ENCODE data around the gene PHOX2B. TPM values are rescaled to one million over a fixed set of nuclear protein-coding genes. Genes with fewer than 3 reads are reported as not detected.

Gene PHOX2B
- total and polyA plus RNA-seq, 4 donors: not detected

DNA sequence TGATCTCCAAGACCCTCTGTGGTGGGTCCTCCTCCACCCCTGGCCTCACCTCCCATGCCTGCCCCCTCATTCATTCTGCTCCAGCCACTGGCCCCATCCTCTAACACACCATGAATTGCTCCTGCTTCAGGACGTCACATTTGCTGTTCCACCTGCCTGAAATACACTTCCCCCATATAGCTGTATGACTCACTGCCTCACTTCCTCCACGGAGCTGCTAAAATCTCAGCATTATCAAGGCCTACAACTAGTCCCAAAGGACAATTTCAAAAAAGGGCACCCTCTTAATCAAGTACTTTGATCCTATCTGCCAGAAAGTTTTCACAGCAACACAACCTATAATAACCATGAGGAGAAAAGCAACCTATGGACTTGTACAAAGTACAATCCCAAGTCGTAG lies 43.6 kb upstream of the PHOX2B start:
- 44% methylated on average over 3 of the region's 3 CpGs for WGBS
- no peak overlapping the region for H3K27ac ChIP-seq (ENCODE audit: low read depth in 1 of 2, low read length in 2 of 2)

DNA sequence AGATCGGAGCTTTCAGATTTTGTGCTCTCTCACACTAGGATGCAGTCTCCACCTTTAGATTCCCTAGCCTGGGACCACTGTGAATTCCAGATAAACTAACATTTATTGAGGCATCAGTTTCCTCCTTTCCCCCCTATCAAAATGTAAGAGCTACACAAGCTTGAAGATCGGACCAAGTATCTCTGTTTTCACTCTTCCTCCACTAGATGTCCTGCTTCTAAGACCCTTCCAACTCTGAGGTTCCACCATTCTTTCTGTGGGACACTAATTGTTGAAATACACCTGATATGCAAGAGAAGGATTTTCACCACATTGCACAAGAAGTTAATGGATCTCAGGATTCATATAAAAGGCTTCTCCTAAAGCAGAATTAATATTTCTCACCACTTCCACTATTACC lies 43.0 kb upstream of the PHOX2B start:
- peaks cover 0 to 7% (median 0%) of the 10 kb centered on the region in 4 donors for H3K27me3 ChIP-seq (ENCODE audit: control insufficient read depth in 4 of 4, insufficient read depth in 4 of 4, low read length in 3 of 4)
- no peaks in the 10 kb centered on the region for H3K9me3 ChIP-seq (ENCODE audit: control insufficient read depth in 4 of 4, low read length in 3 of 4)
- H3K36me3 ChIP-seq (ENCODE audit: control insufficient read depth in 4 of 4, insufficient read depth in 3 of 4, low read depth in 1 of 4, low read length in 3 of 4): no peaks in the 10 kb centered on the region
- H3K27ac ChIP-seq (ENCODE audit: low read depth in 1 of 2, low read length in 2 of 2): no peak overlapping the region
- WGBS: 66% methylated on average over 2 of the region's 2 CpGs
- no peak for DNase-seq (ENCODE audit: low spot score)
- H3K4me1 ChIP-seq (ENCODE audit: control insufficient read depth in 4 of 4, insufficient read depth in 4 of 4, low read length in 3 of 4): no peaks in the 10 kb centered on the region
- no peak overlapping the region for H3K9ac ChIP-seq (ENCODE audit: low read depth in 1 of 2, low read length in 2 of 2)
- TF ChIP-seq FOXA1 (IDR thresholded peaks at IDR 0.05) (no peak), GABPA (IDR thresholded peaks at IDR 0.05 in 1 of 2, conservative IDR thresholded peaks at IDR 0.05 in 1 of 2) (no peak), HNF4A (conservative IDR thresholded peaks at IDR 0.05) (no peak), SP1 (IDR thresholded peaks at IDR 0.05) (no peak)
- TF ChIP-seq, protein P1, sequence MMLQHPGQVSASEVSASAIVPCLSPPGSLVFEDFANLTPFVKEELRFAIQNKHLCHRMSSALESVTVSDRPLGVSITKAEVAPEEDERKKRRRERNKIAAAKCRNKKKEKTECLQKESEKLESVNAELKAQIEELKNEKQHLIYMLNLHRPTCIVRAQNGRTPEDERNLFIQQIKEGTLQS (IDR thresholded peaks at IDR 0.05): no peak
- no peak overlapping the region for H3K4me3 ChIP-seq (ENCODE audit: low read depth in 1 of 3, low read length in 3 of 3)

More for the DNA sequence above, 43.6 kb upstream of the PHOX2B start:
- no peak for DNase-seq (ENCODE audit: low spot score)
- Histone ChIP-seq H3K36me3 (ENCODE audit: control insufficient read depth in 4 of 4, insufficient read depth in 3 of 4, low read depth in 1 of 4, low read length in 3 of 4) (no peaks in the 10 kb centered on the region), H3K4me3 (ENCODE audit: low read depth in 1 of 3, low read length in 3 of 3) (no peak overlapping the region), H3K27me3 (ENCODE audit: control insufficient read depth in 4 of 4, insufficient read depth in 4 of 4, low read length in 3 of 4) (peaks cover 0 to 7% (median 0%) of the 10 kb centered on the region in 4 donors), H3K9me3 (ENCODE audit: control insufficient read depth in 4 of 4, low read length in 3 of 4) (no peaks in the 10 kb centered on the region), H3K9ac (ENCODE audit: low read depth in 1 of 2, low read length in 2 of 2) (no peak overlapping the region), H3K4me1 (ENCODE audit: control insufficient read depth in 4 of 4, insufficient read depth in 4 of 4, low read length in 3 of 4) (no peaks in the 10 kb centered on the region)
- TF ChIP-seq FOXA1 (IDR thresholded peaks at IDR 0.05): no peak
- TF ChIP-seq, protein P2, sequence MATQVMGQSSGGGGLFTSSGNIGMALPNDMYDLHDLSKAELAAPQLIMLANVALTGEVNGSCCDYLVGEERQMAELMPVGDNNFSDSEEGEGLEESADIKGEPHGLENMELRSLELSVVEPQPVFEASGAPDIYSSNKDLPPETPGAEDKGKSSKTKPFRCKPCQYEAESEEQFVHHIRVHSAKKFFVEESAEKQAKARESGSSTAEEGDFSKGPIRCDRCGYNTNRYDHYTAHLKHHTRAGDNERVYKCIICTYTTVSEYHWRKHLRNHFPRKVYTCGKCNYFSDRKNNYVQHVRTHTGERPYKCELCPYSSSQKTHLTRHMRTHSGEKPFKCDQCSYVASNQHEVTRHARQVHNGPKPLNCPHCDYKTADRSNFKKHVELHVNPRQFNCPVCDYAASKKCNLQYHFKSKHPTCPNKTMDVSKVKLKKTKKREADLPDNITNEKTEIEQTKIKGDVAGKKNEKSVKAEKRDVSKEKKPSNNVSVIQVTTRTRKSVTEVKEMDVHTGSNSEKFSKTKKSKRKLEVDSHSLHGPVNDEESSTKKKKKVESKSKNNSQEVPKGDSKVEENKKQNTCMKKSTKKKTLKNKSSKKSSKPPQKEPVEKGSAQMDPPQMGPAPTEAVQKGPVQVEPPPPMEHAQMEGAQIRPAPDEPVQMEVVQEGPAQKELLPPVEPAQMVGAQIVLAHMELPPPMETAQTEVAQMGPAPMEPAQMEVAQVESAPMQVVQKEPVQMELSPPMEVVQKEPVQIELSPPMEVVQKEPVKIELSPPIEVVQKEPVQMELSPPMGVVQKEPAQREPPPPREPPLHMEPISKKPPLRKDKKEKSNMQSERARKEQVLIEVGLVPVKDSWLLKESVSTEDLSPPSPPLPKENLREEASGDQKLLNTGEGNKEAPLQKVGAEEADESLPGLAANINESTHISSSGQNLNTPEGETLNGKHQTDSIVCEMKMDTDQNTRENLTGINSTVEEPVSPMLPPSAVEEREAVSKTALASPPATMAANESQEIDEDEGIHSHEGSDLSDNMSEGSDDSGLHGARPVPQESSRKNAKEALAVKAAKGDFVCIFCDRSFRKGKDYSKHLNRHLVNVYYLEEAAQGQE (IDR thresholded peaks at IDR 0.05): no peak
- TF ChIP-seq, protein P3, sequence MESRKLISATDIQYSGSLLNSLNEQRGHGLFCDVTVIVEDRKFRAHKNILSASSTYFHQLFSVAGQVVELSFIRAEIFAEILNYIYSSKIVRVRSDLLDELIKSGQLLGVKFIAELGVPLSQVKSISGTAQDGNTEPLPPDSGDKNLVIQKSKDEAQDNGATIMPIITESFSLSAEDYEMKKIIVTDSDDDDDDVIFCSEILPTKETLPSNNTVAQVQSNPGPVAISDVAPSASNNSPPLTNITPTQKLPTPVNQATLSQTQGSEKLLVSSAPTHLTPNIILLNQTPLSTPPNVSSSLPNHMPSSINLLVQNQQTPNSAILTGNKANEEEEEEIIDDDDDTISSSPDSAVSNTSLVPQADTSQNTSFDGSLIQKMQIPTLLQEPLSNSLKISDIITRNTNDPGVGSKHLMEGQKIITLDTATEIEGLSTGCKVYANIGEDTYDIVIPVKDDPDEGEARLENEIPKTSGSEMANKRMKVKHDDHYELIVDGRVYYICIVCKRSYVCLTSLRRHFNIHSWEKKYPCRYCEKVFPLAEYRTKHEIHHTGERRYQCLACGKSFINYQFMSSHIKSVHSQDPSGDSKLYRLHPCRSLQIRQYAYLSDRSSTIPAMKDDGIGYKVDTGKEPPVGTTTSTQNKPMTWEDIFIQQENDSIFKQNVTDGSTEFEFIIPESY (IDR thresholded peaks at IDR 0.05): no peak
- TF ChIP-seq, protein P4, sequence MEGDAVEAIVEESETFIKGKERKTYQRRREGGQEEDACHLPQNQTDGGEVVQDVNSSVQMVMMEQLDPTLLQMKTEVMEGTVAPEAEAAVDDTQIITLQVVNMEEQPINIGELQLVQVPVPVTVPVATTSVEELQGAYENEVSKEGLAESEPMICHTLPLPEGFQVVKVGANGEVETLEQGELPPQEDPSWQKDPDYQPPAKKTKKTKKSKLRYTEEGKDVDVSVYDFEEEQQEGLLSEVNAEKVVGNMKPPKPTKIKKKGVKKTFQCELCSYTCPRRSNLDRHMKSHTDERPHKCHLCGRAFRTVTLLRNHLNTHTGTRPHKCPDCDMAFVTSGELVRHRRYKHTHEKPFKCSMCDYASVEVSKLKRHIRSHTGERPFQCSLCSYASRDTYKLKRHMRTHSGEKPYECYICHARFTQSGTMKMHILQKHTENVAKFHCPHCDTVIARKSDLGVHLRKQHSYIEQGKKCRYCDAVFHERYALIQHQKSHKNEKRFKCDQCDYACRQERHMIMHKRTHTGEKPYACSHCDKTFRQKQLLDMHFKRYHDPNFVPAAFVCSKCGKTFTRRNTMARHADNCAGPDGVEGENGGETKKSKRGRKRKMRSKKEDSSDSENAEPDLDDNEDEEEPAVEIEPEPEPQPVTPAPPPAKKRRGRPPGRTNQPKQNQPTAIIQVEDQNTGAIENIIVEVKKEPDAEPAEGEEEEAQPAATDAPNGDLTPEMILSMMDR (IDR thresholded peaks at IDR 0.05; ENCODE audit: low read depth, low read length, missing input control): no peak
- TF ChIP-seq, protein P5, sequence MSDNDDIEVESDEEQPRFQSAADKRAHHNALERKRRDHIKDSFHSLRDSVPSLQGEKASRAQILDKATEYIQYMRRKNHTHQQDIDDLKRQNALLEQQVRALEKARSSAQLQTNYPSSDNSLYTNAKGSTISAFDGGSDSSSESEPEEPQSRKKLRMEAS (IDR thresholded peaks at IDR 0.05): no peak
- no peak for TF ChIP-seq HNF4G (IDR thresholded peaks at IDR 0.05)
- TF ChIP-seq GABPA (IDR thresholded peaks at IDR 0.05 in 1 of 2, conservative IDR thresholded peaks at IDR 0.05 in 1 of 2): no peak
- TF ChIP-seq, protein P1 (IDR thresholded peaks at IDR 0.05): no peak

Measured in liver (tissue), 9 donors.